ENCODE measurements around the gene IGLON5.

The IGLON5 gene

GRCh38 chr19:51317968-51318367, 6.5 kb downstream of the IGLON5 start:
- no peak for TF ChIP-seq EZH2phosphoT487 (IDR thresholded peaks at IDR 0.05; ENCODE audit: low read depth)
- no peak for TF ChIP-seq CTCF (IDR thresholded peaks at IDR 0.05; ENCODE audit: low read depth, low read length)
- H3K36me3 ChIP-seq (replicated peaks; ENCODE audit: low read depth, low read length) = no peaks in the 10 kb centered on the region
- H3K9me3 ChIP-seq (ENCODE audit: insufficient read depth, low read length) = no peaks in the 10 kb centered on the region
- no peaks in the 10 kb centered on the region for H3K4me1 ChIP-seq (ENCODE audit: low read length)
- H3K4me2 ChIP-seq (ENCODE audit: low read length) = no peak overlapping the region
- H2AFZ ChIP-seq (ENCODE audit: low read depth, low read length) = no peak overlapping the region
- H3K27ac ChIP-seq (ENCODE audit: low read length) = no peak overlapping the region
- H3K79me2 ChIP-seq (ENCODE audit: low read length) = no peaks in the 10 kb centered on the region
- peaks cover 16% of the 10 kb centered on the region; the same call in 1 of the 2 replicates for H3K27me3 ChIP-seq (ENCODE audit: low read depth, low read length)
- no peaks in the 10 kb centered on the region for H4K20me1 ChIP-seq (ENCODE audit: insufficient read depth, low read length)
- H3K9ac ChIP-seq (ENCODE audit: low read length) = no peak overlapping the region
- H3K4me3 ChIP-seq (ENCODE audit: low read length) = no peak overlapping the region

- Histone ChIP-seq H3K4me3 (ENCODE audit: low read length) (no peak overlapping the region), H3K9ac (ENCODE audit: low read length) (no peak overlapping the region), H3K9me3 (ENCODE audit: insufficient read depth, low read length) (no peaks in the 10 kb centered on the region), H3K36me3 (replicated peaks; ENCODE audit: low read depth, low read length) (no peaks in the 10 kb centered on the region), H3K27me3 (ENCODE audit: low read depth, low read length) (peaks cover 16% of the 10 kb centered on the region; the same call in 1 of the 2 replicates), H4K20me1 (ENCODE audit: insufficient read depth, low read length) (no peaks in the 10 kb centered on the region), H3K4me2 (ENCODE audit: low read length) (no peak overlapping the region), H2AFZ (ENCODE audit: low read depth, low read length) (no peak overlapping the region), H3K4me1 (ENCODE audit: low read length) (no peaks in the 10 kb centered on the region), H3K79me2 (ENCODE audit: low read length) (no peaks in the 10 kb centered on the region), H3K27ac (ENCODE audit: low read length) (no peak overlapping the region)
- no peak for TF ChIP-seq CTCF (IDR thresholded peaks at IDR 0.05; ENCODE audit: low read depth, low read length)
Measured at GRCh38 chr19:51318687-51319648, 7.5 kb downstream of the IGLON5 start.

- no peaks in the 10 kb centered on the region for H3K4me1 ChIP-seq (ENCODE audit: low read length)
- no peak overlapping the region for H3K4me2 ChIP-seq (ENCODE audit: low read length)
- H3K9ac ChIP-seq (ENCODE audit: low read length) = no peak overlapping the region
- H2AFZ ChIP-seq (ENCODE audit: low read depth, low read length) = no peak overlapping the region
- no peaks in the 10 kb centered on the region for H3K9me3 ChIP-seq (ENCODE audit: insufficient read depth, low read length)
- H3K4me3 ChIP-seq (ENCODE audit: low read length) = no peak overlapping the region
- no peaks in the 10 kb centered on the region for H3K79me2 ChIP-seq (ENCODE audit: low read length)
- H4K20me1 ChIP-seq (ENCODE audit: insufficient read depth, low read length) = no peaks in the 10 kb centered on the region
- TF ChIP-seq CTCF (IDR thresholded peaks at IDR 0.05; ENCODE audit: low read depth, low read length) (no peak), EZH2phosphoT487 (IDR thresholded peaks at IDR 0.05; ENCODE audit: low read depth) (no peak)
- no peak overlapping the region for H3K27ac ChIP-seq (ENCODE audit: low read length)
- H3K36me3 ChIP-seq (replicated peaks; ENCODE audit: low read depth, low read length) = no peaks in the 10 kb centered on the region
- peaks cover 12% of the 10 kb centered on the region; the same call in 1 of the 2 replicates for H3K27me3 ChIP-seq (ENCODE audit: low read depth, low read length)
Measured at GRCh38 chr19:51319649-51320279, 8.3 kb downstream of the IGLON5 start.

GRCh38 chr19:51320280-51320657, 8.8 kb downstream of the IGLON5 start:
- H3K27me3 ChIP-seq (ENCODE audit: low read depth, low read length) = peaks cover 6% of the 10 kb centered on the region; the same call in 1 of the 2 replicates
- no peak overlapping the region for H3K27ac ChIP-seq (ENCODE audit: low read length)
- H4K20me1 ChIP-seq (ENCODE audit: insufficient read depth, low read length) = no peaks in the 10 kb centered on the region
- no peak overlapping the region for H2AFZ ChIP-seq (ENCODE audit: low read depth, low read length)
- no peak overlapping the region for H3K4me2 ChIP-seq (ENCODE audit: low read length)
- no peaks in the 10 kb centered on the region for H3K9me3 ChIP-seq (ENCODE audit: insufficient read depth, low read length)
- H3K9ac ChIP-seq (ENCODE audit: low read length) = no peak overlapping the region
- H3K4me1 ChIP-seq (ENCODE audit: low read length) = no peaks in the 10 kb centered on the region
- TF ChIP-seq EZH2phosphoT487 (IDR thresholded peaks at IDR 0.05; ENCODE audit: low read depth) (no peak), CTCF (IDR thresholded peaks at IDR 0.05; ENCODE audit: low read depth, low read length) (no peak)
- H3K79me2 ChIP-seq (ENCODE audit: low read length) = no peaks in the 10 kb centered on the region
- no peak overlapping the region for H3K4me3 ChIP-seq (ENCODE audit: low read length)
- no peaks in the 10 kb centered on the region for H3K36me3 ChIP-seq (replicated peaks; ENCODE audit: low read depth, low read length)
